WERI-Rb-1 (cell line): ENCODE data around the gene RORC.
"Not testable (repeated sequence)": the region's sequence is repeated elsewhere in the genome, so short reads cannot be mapped to it uniquely, and the experiment has no call there.

Experiments
- DNase-seq: peaks from one replicate; pipeline ENCODE4 v3.0.0-alpha.2; 2020
- H3K27ac ChIP-seq: fragments of 250-450 bp; sonication (Bioruptor Pico); 2 replicates; pipeline ENCODE4 v1.5.1; 2020; ENCODE audit warnings: mild to moderate bottlenecking, moderate library complexity
- H3K27me3 ChIP-seq: fragments of 250-450 bp; sonication (Bioruptor Pico); 2 replicates; pipeline ENCODE4 v1.5.1; 2021; ENCODE audit warnings: mild to moderate bottlenecking, low read depth, moderate library complexity; ENCODE audit not compliant: insufficient read depth, severe bottlenecking
- H3K36me3 ChIP-seq: fragments of 250-450 bp; sonication (Bioruptor Pico); 2 replicates; pipeline ENCODE4 v1.5.1; 2020; ENCODE audit warnings: mild to moderate bottlenecking, moderate library complexity
- H3K4me3 ChIP-seq: 2 replicates; pipeline ENCODE4 v1.5.1; 2011; ENCODE audit warnings: low read depth, mild to moderate bottlenecking, control low read depth, low read length
- H3K9me3 ChIP-seq: fragments of 250-450 bp; sonication (Bioruptor Pico); 2 replicates; pipeline ENCODE4 v1.5.1; 2021; ENCODE audit warnings: mild to moderate bottlenecking, moderate library complexity; ENCODE audit not compliant: severe bottlenecking
- CTCF ChIP-seq: IDR thresholded peaks from 2 replicates; pipeline ENCODE4 v1.5.1; 2011; ENCODE audit warnings: low read depth, mild to moderate bottlenecking, control low read depth, inconsistent platforms, low read length

RORC gene

GRCh38 chr1:151858886-151859665, 27.5 kb upstream of the RORC start:
- Histone ChIP-seq H3K4me3 (no peak overlapping the region), H3K36me3 (no peaks in the 10 kb centered on the region), H3K27me3 (no peaks in the 10 kb centered on the region), H3K27ac (no peak overlapping the region), H3K9me3 (no peaks in the 10 kb centered on the region)
- TF ChIP-seq CTCF = no peak
- DNase-seq = no peak

- no peaks in the 10 kb centered on the region for H3K9me3 ChIP-seq
- DNase-seq = no peak
- no peak overlapping the region for H3K27ac ChIP-seq
These were observed 26.6 kb upstream of the RORC start for GRCh38 chr1:151858030-151858746.

GRCh38 chr1:151855933-151856332, 24.3 kb upstream of the RORC start:
- no peak for DNase-seq
- no peak overlapping the region for H3K27ac ChIP-seq
- H3K27me3 ChIP-seq = no peaks in the 10 kb centered on the region
- no peak overlapping the region for H3K4me3 ChIP-seq
- H3K9me3 ChIP-seq = no peaks in the 10 kb centered on the region
- TF ChIP-seq CTCF = no peak
- H3K36me3 ChIP-seq = no peaks in the 10 kb centered on the region

More at GRCh38 chr1:151858030-151858746, 26.6 kb upstream of the RORC start:
- TF ChIP-seq CTCF = no peak
- Histone ChIP-seq H3K36me3 (no peaks in the 10 kb centered on the region), H3K27me3 (no peaks in the 10 kb centered on the region), H3K4me3 (no peak overlapping the region)

GRCh38 chr1:151855516-151855915, 23.9 kb upstream of the RORC start:
- H3K9me3 ChIP-seq, DNase-seq, H3K36me3 ChIP-seq, H3K27ac ChIP-seq, H3K4me3 ChIP-seq, H3K27me3 ChIP-seq: not testable (repeated sequence)

GRCh38 chr1:151854658-151855057, 23.1 kb upstream of the RORC start:
- Histone ChIP-seq H3K27ac (no peak overlapping the region), H3K27me3 (no peaks in the 10 kb centered on the region), H3K4me3 (no peak overlapping the region), H3K36me3 (no peaks in the 10 kb centered on the region), H3K9me3 (no peaks in the 10 kb centered on the region)
- TF ChIP-seq CTCF = no peak
- DNase-seq = no peak

- TF ChIP-seq CTCF = no peak
These were observed 21.9 kb upstream of the RORC start, which contains the start of gene THEM5 for GRCh38 chr1:151853411-151853943. TSS of gene THEM5 (minus strand) at chr1:151853712. CDS start at chr1:151853565, 147 bp downstream.

More at GRCh38 chr1:151853411-151853943, 21.9 kb upstream of the RORC start, which contains the start of gene THEM5:
- no peaks in the 10 kb centered on the region for H3K36me3 ChIP-seq
- DNase-seq = no peak
- H3K4me3 ChIP-seq = no peak within 1 kb of the TSS
- H3K27me3 ChIP-seq = no peaks in the 10 kb centered on the region
- H3K9me3 ChIP-seq = no peaks in the 10 kb centered on the region
- H3K27ac ChIP-seq = no peak within 1 kb of the TSS
